Progenitor cell of endocrine pancreas (in vitro differentiated cells): Measurements from ENCODE around the gene PARP9. TPM values are rescaled to one million over a fixed set of nuclear protein-coding genes. Genes with fewer than 3 reads are reported as not detected.

Experiments
- DNase-seq: peaks from one replicate; pipeline ENCODE4 v3.0.0; 2021; ENCODE audit warnings: low spot score; ENCODE audit not compliant: unreplicated experiment
- H3K27ac Mint-ChIP-seq: 2 replicates; pipeline ENCODE4 v1.8.0; 2021; ENCODE audit warnings: mild to moderate bottlenecking, moderate library complexity, mixed read lengths
- H3K27me3 Mint-ChIP-seq: 2 replicates; pipeline ENCODE4 v1.8.0; 2021; ENCODE audit warnings: mixed read lengths
- H3K36me3 Mint-ChIP-seq: 2 replicates; pipeline ENCODE4 v1.8.0; 2022; ENCODE audit warnings: mixed read lengths; ENCODE audit not compliant: insufficient read depth
- H3K4me1 Mint-ChIP-seq: 2 replicates; pipeline ENCODE4 v1.8.0; 2021; ENCODE audit warnings: low read depth, mixed read lengths
- H3K4me3 Mint-ChIP-seq: 2 replicates; pipeline ENCODE4 v1.8.0; 2021; ENCODE audit warnings: low read depth, mild to moderate bottlenecking, moderate library complexity, mixed read lengths
- H3K9me3 Mint-ChIP-seq: 2 replicates; pipeline ENCODE4 v1.8.0; 2021; ENCODE audit warnings: low read depth, mixed read lengths
- total RNA-seq: library from RNA; stranded (reverse); gene quantifications from 2 replicates; pipeline ENCODE4 v1.2.1, GENCODE V29; 2021
- TF ChIP-seq, protein P1 (sequence below): fragments of 200-600 bp; sonication (generic); IDR thresholded peaks from one replicate; pipeline ENCODE4 v1.5.0; 2021; ENCODE audit warnings: antibody characterized with exemption, mild to moderate bottlenecking; ENCODE audit not compliant: unreplicated experiment

The PARP9 gene
- total RNA-seq, 1 donor from 2014 or later = 11.3 TPM

DNA sequence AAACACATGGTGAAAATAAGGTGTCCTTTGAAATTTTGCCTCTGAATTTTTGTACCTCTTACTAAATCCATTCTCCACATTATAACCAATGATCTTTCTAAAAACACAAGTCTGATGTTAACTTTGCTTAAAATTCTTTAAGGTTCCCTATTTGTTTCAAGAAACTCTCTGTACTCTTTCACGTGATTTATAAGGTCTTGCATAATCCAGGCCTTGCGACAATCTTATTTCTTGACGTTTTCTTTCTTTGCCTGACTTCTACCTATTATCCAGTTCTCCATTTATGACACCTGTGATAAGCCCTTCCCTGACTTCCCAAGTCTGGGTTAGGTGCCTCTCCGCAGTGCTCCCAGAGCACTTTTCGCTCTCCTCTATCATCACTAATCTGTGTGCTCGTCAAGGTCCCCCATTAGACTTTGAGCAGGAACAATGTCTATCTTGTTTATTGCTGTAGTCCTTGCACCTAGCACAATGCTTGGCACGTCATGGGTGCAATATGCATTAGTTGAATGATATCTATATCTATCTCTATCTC lies 25.1 kb downstream of the PARP9 start:
- Mint-ChIP-seq H3K4me3 (no peak overlapping the region), H3K4me1 (no peaks in the 10 kb centered on the region), H3K36me3 (peaks cover 6% of the 10 kb centered on the region), H3K9me3 (no peaks in the 10 kb centered on the region), H3K27me3 (no peaks in the 10 kb centered on the region), H3K27ac (no peak overlapping the region)
- TF ChIP-seq, protein P1, sequence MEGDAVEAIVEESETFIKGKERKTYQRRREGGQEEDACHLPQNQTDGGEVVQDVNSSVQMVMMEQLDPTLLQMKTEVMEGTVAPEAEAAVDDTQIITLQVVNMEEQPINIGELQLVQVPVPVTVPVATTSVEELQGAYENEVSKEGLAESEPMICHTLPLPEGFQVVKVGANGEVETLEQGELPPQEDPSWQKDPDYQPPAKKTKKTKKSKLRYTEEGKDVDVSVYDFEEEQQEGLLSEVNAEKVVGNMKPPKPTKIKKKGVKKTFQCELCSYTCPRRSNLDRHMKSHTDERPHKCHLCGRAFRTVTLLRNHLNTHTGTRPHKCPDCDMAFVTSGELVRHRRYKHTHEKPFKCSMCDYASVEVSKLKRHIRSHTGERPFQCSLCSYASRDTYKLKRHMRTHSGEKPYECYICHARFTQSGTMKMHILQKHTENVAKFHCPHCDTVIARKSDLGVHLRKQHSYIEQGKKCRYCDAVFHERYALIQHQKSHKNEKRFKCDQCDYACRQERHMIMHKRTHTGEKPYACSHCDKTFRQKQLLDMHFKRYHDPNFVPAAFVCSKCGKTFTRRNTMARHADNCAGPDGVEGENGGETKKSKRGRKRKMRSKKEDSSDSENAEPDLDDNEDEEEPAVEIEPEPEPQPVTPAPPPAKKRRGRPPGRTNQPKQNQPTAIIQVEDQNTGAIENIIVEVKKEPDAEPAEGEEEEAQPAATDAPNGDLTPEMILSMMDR = no peak
- no peak for DNase-seq

DNA sequence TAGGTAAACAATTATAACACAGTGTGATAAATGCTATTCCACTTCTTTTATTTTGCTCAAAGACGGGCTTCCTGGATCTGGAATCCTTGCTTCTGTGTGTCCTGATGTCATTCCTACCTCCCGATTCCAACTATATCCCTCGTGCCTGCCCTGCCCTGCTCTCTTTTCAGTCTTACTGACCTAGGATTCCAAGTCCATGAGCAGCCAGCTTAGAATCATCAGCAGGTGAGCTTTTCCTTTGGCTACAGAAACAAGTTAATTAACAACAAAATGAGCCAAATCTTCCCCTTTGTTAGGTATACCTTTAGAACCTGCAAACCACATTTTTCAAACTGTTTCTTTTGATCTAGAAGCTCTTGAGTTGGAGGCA lies 27.5 kb downstream of the PARP9 start:
- Mint-ChIP-seq H3K27me3 (no peaks in the 10 kb centered on the region), H3K4me1 (no peaks in the 10 kb centered on the region), H3K4me3 (no peak overlapping the region), H3K36me3 (peaks cover 9% of the 10 kb centered on the region), H3K27ac (no peak overlapping the region), H3K9me3 (no peaks in the 10 kb centered on the region)
- no peak for DNase-seq
- TF ChIP-seq, protein P1 = no peak

DNA sequence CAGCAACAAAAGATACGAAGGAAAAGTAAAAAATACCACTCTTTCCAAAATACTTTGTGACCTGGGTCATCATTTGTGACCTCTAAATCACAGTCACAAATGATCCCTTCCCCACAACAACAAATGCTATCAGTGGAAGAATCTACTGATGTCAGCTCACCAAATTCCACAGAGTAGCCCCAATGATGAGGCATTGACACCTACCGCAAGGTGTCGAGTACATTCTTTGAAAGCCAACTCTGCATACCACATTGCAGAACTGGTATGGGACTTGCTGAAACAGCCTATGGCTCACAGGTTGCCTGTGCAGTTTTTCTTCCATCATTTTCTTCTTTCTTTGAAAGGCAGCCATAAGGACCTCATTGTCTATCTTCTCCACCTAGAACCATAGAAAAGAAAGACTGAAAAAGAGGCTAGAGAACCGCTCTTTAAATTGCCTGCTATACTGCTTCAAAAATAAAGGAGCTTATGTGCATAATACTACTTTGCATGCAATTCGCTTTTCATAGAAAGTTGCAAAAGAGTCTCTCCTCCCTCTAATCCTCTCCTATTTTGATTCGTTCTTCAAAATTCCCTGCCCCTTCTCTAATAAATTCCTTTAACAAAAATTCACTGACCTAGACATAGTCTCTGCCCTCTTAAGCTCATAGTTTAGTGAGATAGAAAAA lies 28.0 kb downstream of the PARP9 start:
- Mint-ChIP-seq H3K27me3 (no peaks in the 10 kb centered on the region), H3K9me3 (no peaks in the 10 kb centered on the region), H3K4me3 (no peak overlapping the region), H3K27ac (no peak overlapping the region), H3K4me1 (no peaks in the 10 kb centered on the region), H3K36me3 (peaks cover 9% of the 10 kb centered on the region)
- TF ChIP-seq, protein P1 = no peak
- no peak for DNase-seq

DNA sequence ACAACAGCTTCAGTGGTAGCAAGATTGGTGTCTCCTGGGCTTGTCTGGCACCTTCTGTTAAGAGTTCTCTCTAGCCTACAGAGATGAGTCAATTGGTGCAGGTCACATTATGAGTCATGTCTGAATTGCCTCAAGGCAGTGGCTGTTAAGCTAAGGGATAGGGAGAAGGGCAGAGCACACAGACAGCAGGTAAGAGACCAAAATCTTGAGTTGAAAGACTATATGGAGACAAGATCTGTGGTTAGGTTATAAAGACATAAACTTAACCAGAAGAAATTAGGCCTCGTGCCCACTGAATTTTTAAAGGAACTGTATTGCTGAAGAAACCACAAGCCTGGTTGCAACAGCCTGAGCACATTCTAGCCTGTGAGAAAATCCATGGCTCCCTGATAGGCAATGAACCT lies 30.2 kb downstream of the PARP9 start:
- no peak overlapping the region for H3K4me3 Mint-ChIP-seq
- no peaks in the 10 kb centered on the region for H3K9me3 Mint-ChIP-seq
- no peaks in the 10 kb centered on the region for H3K27me3 Mint-ChIP-seq
- DNase-seq = no peak
- no peak overlapping the region for H3K27ac Mint-ChIP-seq
- H3K4me1 Mint-ChIP-seq = no peaks in the 10 kb centered on the region
- H3K36me3 Mint-ChIP-seq = peaks cover 5% of the 10 kb centered on the region
- TF ChIP-seq, protein P1 = no peak

DNA sequence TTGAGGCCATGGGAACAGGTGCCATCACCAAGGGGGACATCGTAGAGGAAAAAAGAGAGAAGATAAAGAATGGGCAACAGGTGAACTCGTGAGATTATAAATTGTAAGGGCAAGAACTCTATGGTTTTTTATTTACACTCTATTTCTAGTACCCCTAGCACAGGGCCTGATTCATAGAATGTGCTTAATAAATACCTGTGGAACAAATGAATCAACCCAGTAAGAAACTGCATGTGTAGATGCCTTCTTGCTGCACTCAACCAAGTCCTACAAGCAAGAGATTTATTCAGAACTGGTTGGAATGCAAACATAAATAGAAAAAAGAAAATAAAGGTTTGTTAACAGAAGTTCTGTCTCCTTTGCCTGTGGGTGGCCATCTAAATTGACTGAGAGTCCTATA lies 30.6 kb downstream of the PARP9 start:
- H3K36me3 Mint-ChIP-seq = peaks cover 5% of the 10 kb centered on the region
- DNase-seq = no peak
- no peaks in the 10 kb centered on the region for H3K27me3 Mint-ChIP-seq
- H3K9me3 Mint-ChIP-seq = no peaks in the 10 kb centered on the region
- H3K4me1 Mint-ChIP-seq = no peaks in the 10 kb centered on the region
- no peak overlapping the region for H3K27ac Mint-ChIP-seq
- H3K4me3 Mint-ChIP-seq = no peak overlapping the region
- TF ChIP-seq, protein P1 = no peak
